Ascending aorta (tissue), 2 donors: Measurements from ENCODE around the gene CCBE1. TPM values are rescaled to one million over a fixed set of nuclear protein-coding genes. Genes with fewer than 3 reads are reported as not detected.

Experiments used
- DNase-seq, 2 donors: peaks; one replicate each; pipeline ENCODE4 v3.0.0-alpha.2; 2019; ENCODE audit warnings: low spot score in 2 of 2
- H3K27ac ChIP-seq, 2 donors: fragments of 200-600 bp; sonication (generic); one replicate each; pipeline ENCODE4 v1.5.1; 2016 to 2017; ENCODE audit warnings: mild to moderate bottlenecking in 1 of 2
- H3K27me3 ChIP-seq: fragments of 200-600 bp; sonication (generic); one replicate; pipeline ENCODE4 v1.5.1; 2017
- H3K36me3 ChIP-seq, 2 donors: fragments of 200-600 bp; sonication (generic); one replicate each; pipeline ENCODE4 v1.5.1; 2016
- H3K4me1 ChIP-seq, 2 donors: fragments of 200-600 bp; sonication (generic); one replicate each; pipeline ENCODE4 v1.5.1; 2016 to 2017; ENCODE audit warnings: mild to moderate bottlenecking in 1 of 2
- H3K4me3 ChIP-seq, 2 donors: fragments of 200-600 bp; sonication (generic); one replicate each; pipeline ENCODE4 v1.5.1; 2016 to 2017; ENCODE audit warnings: mild to moderate bottlenecking in 1 of 2
- H3K9me3 ChIP-seq, 2 donors: fragments of 200-600 bp; sonication (generic); one replicate each; pipeline ENCODE4 v1.5.1; 2016
- CTCF ChIP-seq, 3 experiments: fragments of 200-600 bp in 2 of 3; fragments of 450-650 bp in 1 of 3; sonication (generic) in 2 of 3; IDR thresholded peaks; one replicate each; pipeline ENCODE4 v1.5.1; 2016 to 2019; ENCODE audit warnings: antibody characterized with exemption in 3 of 3, mild to moderate bottlenecking in 1 of 3, moderate library complexity in 1 of 3
- intact Hi-C: fragments of 100-400 bp; cut with DNase I; formaldehyde crosslinking; loops from one replicate; pipeline ENCODE4 v1.15.1; 2023
- total RNA-seq: library from RNA; depleted of rRNA; stranded (reverse); fragments of >200 nt; gene quantifications from one replicate; pipeline ENCODE4 v1.1.0, GENCODE V29; 2016

The CCBE1 gene
- total RNA-seq, 1 donor from 2014 or later, result 0.32 TPM

- H3K27ac ChIP-seq, result no peak overlapping the region
- no peak for TF ChIP-seq CTCF (IDR thresholded peaks at IDR 0.05)
- no peaks in the 10 kb centered on the region for H3K27me3 ChIP-seq
- DNase-seq, result no peak
- H3K4me1 ChIP-seq, result no peaks in the 10 kb centered on the region
- H3K4me3 ChIP-seq, result no peak overlapping the region
- intact Hi-C loops, result no loop called here
- H3K36me3 ChIP-seq, result no peaks in the 10 kb centered on the region
- H3K9me3 ChIP-seq, result no peaks in the 10 kb centered on the region
These were observed 7.9 kb upstream of the CCBE1 start for GRCh38 chr18:59705145-59705544.

- DNase-seq, result no peak
- intact Hi-C loops, result no loop called here
- Histone ChIP-seq H3K9me3 (no peaks in the 10 kb centered on the region), H3K36me3 (no peaks in the 10 kb centered on the region), H3K27me3 (no peaks in the 10 kb centered on the region), H3K27ac (no peak overlapping the region), H3K4me3 (no peak overlapping the region), H3K4me1 (no peaks in the 10 kb centered on the region)
- no peak for TF ChIP-seq CTCF (IDR thresholded peaks at IDR 0.05)
These were observed 6.9 kb upstream of the CCBE1 start for GRCh38 chr18:59704146-59704545.

- Histone ChIP-seq H3K4me1 (peaks cover 0 to 6% of the 10 kb centered on the region in 2 donors), H3K27me3 (no peaks in the 10 kb centered on the region), H3K9me3 (no peaks in the 10 kb centered on the region), H3K36me3 (no peaks in the 10 kb centered on the region), H3K4me3 (no peak overlapping the region), H3K27ac (no peak overlapping the region)
- no peak for DNase-seq
- no peak for TF ChIP-seq CTCF (IDR thresholded peaks at IDR 0.05)
- intact Hi-C loops, result no loop called here
These were observed 4.0 kb upstream of the CCBE1 start for GRCh38 chr18:59701272-59701671.

GRCh38 chr18:59700535-59700967, 3.3 kb upstream of the CCBE1 start:
- H3K4me1 ChIP-seq, result peaks cover 0 to 6% of the 10 kb centered on the region in 2 donors
- DNase-seq, result no peak
- no peaks in the 10 kb centered on the region for H3K36me3 ChIP-seq
- no peak for TF ChIP-seq CTCF (IDR thresholded peaks at IDR 0.05)
- H3K4me3 ChIP-seq, result no peak overlapping the region
- H3K9me3 ChIP-seq, result no peaks in the 10 kb centered on the region
- H3K27me3 ChIP-seq, result no peaks in the 10 kb centered on the region
- no peak overlapping the region for H3K27ac ChIP-seq
- intact Hi-C loops, result no loop called here

GRCh38 chr18:59699750-59700534, 2.7 kb upstream of the CCBE1 start:
- TF ChIP-seq CTCF (IDR thresholded peaks at IDR 0.05), result no peak
- Histone ChIP-seq H3K4me3 (no peak overlapping the region), H3K36me3 (no peaks in the 10 kb centered on the region), H3K27me3 (no peaks in the 10 kb centered on the region), H3K9me3 (no peaks in the 10 kb centered on the region), H3K27ac (no peak overlapping the region), H3K4me1 (peaks cover 0 to 6% of the 10 kb centered on the region in 2 donors)
- intact Hi-C loops, result loop anchor here (5.0 kb wide), 1 partner anchor 122 kb away; no protein-coding TSS in a partner anchor
- no peak for DNase-seq
